HG02884 (cell line): ENCODE measurements around the gene ASIC4.

ENCODE experiments used
- ATAC-seq: cut with Tn5 transposase; IDR thresholded peaks from one replicate; pipeline ENCODE4 v1.9.1; 2021; ENCODE audit warnings: mild to moderate bottlenecking, moderate library complexity; ENCODE audit not compliant: unreplicated experiment

The ASIC4 gene

GRCh38 chr2:219548990-219549389, 34.7 kb downstream of the ASIC4 start:
- ATAC-seq: no peak

GRCh38 chr2:219549619-219550018, 35.3 kb downstream of the ASIC4 start:
- no peak for ATAC-seq

- peak; percentile 15 for ATAC-seq
These were observed 37.4 kb downstream of the ASIC4 start for GRCh38 chr2:219551441-219552381.

- ATAC-seq: peak; percentile 91
These were observed 38.3 kb downstream of the ASIC4 start for GRCh38 chr2:219552382-219553167.

GRCh38 chr2:219553168-219553417, 38.8 kb downstream of the ASIC4 start:
- ATAC-seq: no peak

- ATAC-seq: no peak
These were observed 39.2 kb downstream of the ASIC4 start for GRCh38 chr2:219553463-219553963.

GRCh38 chr2:219554350-219554749, 40.1 kb downstream of the ASIC4 start:
- ATAC-seq: no peak

GRCh38 chr2:219555956-219556355, 41.7 kb downstream of the ASIC4 start:
- no peak for ATAC-seq

GRCh38 chr2:219556413-219556812, 42.1 kb downstream of the ASIC4 start:
- no peak for ATAC-seq

- no peak for ATAC-seq
These were observed 43.0 kb downstream of the ASIC4 start for GRCh38 chr2:219557320-219557719.

- no peak for ATAC-seq
These were observed 43.8 kb downstream of the ASIC4 start for GRCh38 chr2:219557791-219558785.

GRCh38 chr2:219559156-219559915, 45.1 kb downstream of the ASIC4 start:
- ATAC-seq: no peak

GRCh38 chr2:219560037-219560892, 46.0 kb downstream of the ASIC4 start:
- no peak for ATAC-seq

- no peak for ATAC-seq
These were observed 46.6 kb downstream of the ASIC4 start for GRCh38 chr2:219560893-219561178.

- ATAC-seq: no peak
These were observed 47.1 kb downstream of the ASIC4 start for GRCh38 chr2:219561179-219562048.

GRCh38 chr2:219562049-219563020, 48.1 kb downstream of the ASIC4 start:
- ATAC-seq: no peak

- no peak for ATAC-seq
These were observed 49.1 kb downstream of the ASIC4 start for GRCh38 chr2:219563271-219563928.
